ENCODE measurements around the gene LRRC8D.
A peak's percentile ranks its signal among the peaks of the same experiment; 100 is the strongest.

LRRC8D gene

GRCh38 chr1:89834083-89834704 is 13.4 kb downstream of the LRRC8D start:
- no peak for DNase-seq (ENCODE audit: low spot score)

GRCh38 chr1:89836252-89837035 is 15.6 kb downstream of the LRRC8D start:
- no peak for DNase-seq (ENCODE audit: low spot score)

- no peak for DNase-seq (ENCODE audit: low spot score)
Observed at GRCh38 chr1:89837036-89837481, 16.2 kb downstream of the LRRC8D start.

GRCh38 chr1:89837510-89837909 is 16.7 kb downstream of the LRRC8D start:
- DNase-seq (ENCODE audit: low spot score): no peak

DNA sequence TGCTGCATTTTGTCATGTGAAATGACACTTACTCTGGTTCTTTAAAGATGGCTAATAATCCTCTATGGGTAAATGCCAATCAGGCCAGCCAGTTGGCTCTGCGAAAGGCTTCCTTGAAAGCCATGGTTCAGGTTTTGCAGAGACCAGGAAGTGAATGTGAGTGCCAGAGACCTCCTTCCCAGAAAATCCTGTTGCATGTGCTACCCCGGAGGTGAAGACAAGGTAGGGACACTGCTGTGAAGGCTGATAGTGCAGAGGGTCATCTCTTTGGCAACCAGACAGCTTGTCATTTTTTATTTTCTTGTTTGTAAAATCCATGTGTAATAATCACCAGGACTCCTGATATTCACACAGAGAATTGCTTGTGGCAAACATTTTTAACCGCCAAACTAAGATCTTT is 18.7 kb downstream of the LRRC8D start:
- no peak for DNase-seq (ENCODE audit: low spot score)

DNA sequence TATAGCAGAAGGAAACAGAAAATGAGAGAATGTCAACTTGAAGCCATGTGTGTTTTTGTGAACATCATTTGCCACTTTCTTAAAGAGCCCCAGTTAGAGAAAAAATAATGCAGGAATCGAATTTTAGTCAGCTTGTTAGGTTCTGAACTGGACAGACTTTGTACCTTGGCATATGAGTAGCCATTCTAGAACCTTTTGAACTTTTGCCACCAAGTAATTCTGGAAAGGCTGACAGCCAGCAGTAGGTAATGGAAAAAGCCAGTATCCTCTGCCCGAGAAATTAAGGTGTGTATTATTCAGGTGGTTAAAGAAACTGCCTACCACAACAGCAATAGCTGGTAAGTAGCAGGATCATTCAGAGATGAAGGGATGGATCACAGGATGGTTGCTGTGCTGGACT is 20.7 kb downstream of the LRRC8D start:
- no peak for DNase-seq (ENCODE audit: low spot score)

GRCh38 chr1:89842567-89843272 is 21.9 kb downstream of the LRRC8D start:
- peak; percentile 57 for DNase-seq (ENCODE audit: low spot score)

GRCh38 chr1:89843273-89844130 is 22.7 kb downstream of the LRRC8D start:
- peak; percentile 94 for DNase-seq (ENCODE audit: low spot score)

GRCh38 chr1:89844241-89844807 is 23.5 kb downstream of the LRRC8D start:
- DNase-seq (ENCODE audit: low spot score): peak; percentile 24

- DNase-seq (ENCODE audit: low spot score): no peak
Observed at GRCh38 chr1:89844860-89845259, 24.0 kb downstream of the LRRC8D start.

GRCh38 chr1:89847191-89847729 is 26.4 kb downstream of the LRRC8D start:
- DNase-seq (ENCODE audit: low spot score): no peak

DNA sequence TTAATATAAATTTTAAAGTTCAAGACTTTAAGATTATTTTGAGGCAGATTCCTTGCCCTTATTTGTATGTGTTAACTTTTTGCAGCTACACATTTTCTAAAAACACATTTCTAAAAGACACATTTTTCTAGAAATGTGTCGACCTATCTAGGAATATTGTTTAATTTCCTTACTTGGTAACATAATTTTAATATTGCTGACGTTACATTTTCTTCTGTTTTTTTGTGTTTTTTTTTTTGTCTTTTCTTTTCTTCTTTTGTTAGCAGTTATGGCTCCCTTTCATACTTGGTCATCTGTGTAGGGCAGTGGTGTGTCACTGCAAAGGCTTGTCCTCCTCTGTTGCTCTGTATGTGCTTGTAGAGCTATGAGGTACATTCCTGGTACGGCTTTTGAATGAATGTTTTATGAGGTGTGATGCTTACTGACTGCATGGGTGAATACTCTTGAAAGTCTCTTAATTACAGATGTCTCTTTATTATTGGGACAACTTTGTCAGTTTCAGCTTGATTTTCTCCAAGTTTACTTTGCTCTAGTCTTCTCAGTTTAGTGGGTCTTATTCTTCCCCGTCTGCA is 30.1 kb downstream of the LRRC8D start:
- no peak for DNase-seq (ENCODE audit: low spot score)

GRCh38 chr1:89854140-89854539 is 33.3 kb downstream of the LRRC8D start:
- DNase-seq (ENCODE audit: low spot score): no peak

GRCh38 chr1:89855413-89856123 is 34.7 kb downstream of the LRRC8D start:
- DNase-seq (ENCODE audit: low spot score): peak; percentile 62

- no peak for DNase-seq (ENCODE audit: low spot score)
Observed at GRCh38 chr1:89863165-89863830, 42.5 kb downstream of the LRRC8D start.

DNA sequence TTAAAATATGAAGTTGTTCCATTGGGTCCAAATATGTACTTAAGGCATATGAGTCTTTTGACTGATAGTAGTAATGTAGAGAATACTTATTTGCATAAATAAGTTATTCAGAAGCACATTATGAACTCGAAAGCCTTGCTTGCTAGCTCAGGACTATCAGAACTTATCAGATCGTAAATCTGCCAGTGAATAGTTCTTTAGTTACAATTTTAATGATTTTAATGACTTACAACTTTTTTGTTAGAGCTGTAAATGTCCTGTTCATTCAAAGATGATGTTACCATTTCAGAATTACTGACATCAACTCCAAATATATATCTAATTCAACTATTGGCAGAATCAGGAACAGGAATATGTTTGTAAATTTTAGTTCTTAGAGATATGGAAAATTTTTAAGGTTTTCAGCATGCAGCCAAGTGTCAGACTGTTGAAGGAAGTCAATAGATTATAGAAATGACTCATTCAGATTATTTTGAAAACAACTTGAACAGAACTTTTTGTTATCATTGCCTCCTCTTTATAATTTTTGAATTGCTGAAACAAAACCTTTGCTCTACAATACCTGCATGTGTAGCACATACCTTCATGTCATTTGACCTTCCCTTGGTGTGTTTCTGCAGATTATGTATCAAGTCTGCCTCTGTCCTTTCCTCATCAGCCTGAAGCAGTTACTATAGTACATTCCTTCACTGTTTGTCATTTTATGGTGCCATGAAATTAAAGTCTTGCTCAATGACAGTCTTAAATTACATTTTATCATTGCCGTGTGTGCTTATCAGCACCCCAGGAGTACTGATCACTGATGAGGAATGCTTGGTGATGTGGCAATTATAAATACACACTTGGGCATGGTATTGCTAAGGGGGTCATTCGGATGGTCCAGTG is 44.9 kb downstream of the LRRC8D start:
- DNase-seq (ENCODE audit: low spot score): peak; percentile 72

DNA sequence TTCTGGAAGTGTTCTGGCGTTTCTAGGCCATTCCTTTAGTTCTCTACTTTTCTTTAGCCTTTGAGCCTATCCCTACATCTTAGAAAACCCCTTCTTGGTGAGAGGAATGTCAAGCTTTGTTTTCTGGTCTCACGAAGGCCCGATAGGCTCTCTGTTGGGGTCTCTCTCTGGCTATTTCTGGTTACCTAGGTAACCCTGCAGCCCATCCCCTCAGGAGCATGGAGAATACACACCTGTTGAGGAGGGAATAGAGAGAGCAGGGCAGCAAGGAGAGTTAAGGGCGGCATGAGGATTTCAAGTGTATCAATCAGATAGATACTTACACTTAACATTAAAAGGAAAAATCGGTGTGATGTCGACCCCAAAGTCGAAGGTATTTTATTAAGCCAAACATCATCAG is 45.7 kb downstream of the LRRC8D start:
- no peak for DNase-seq (ENCODE audit: low spot score)

- no peak for DNase-seq (ENCODE audit: low spot score)
Observed at GRCh38 chr1:89870998-89871397, 50.2 kb downstream of the LRRC8D start.
